Activated naive CD8-positive, alpha-beta T cell treated with anti-CD3 and anti-CD28 coated beads for 36 hours (primary cell): ENCODE results near the gene C12orf43. TPM values are rescaled to one million over a fixed set of nuclear protein-coding genes. Genes with fewer than 3 reads are reported as not detected.

Source experiments
- DNase-seq: peaks from one replicate; pipeline ENCODE4 v3.0.0; 2021
- H3K27ac Mint-ChIP-seq: one replicate; pipeline ENCODE4 v1.8.0; 2022; ENCODE audit warnings: mild to moderate bottlenecking, moderate library complexity, mixed read lengths
- H3K27me3 Mint-ChIP-seq: one replicate; pipeline ENCODE4 v1.8.0; 2022; ENCODE audit warnings: mild to moderate bottlenecking, mixed read lengths
- H3K36me3 Mint-ChIP-seq: one replicate; pipeline ENCODE4 v1.8.0; 2021; ENCODE audit warnings: mild to moderate bottlenecking, mixed read lengths
- H3K4me1 Mint-ChIP-seq: one replicate; pipeline ENCODE4 v1.8.0; 2021; ENCODE audit warnings: mixed read lengths
- H3K4me3 Mint-ChIP-seq: one replicate; pipeline ENCODE4 v1.8.0; 2022; ENCODE audit warnings: mild to moderate bottlenecking, moderate library complexity, mixed read lengths
- H3K9me3 Mint-ChIP-seq: one replicate; pipeline ENCODE4 v1.8.0; 2022; ENCODE audit warnings: mixed read lengths
- total RNA-seq, 2 experiments: library from RNA; stranded (reverse); gene quantifications; one replicate each; pipeline ENCODE4 v1.2.3, GENCODE V29; 2021

Gene C12orf43
- total RNA-seq, 2 experiments from 2014 or later: 32.4 to 35.8 TPM

DNA sequence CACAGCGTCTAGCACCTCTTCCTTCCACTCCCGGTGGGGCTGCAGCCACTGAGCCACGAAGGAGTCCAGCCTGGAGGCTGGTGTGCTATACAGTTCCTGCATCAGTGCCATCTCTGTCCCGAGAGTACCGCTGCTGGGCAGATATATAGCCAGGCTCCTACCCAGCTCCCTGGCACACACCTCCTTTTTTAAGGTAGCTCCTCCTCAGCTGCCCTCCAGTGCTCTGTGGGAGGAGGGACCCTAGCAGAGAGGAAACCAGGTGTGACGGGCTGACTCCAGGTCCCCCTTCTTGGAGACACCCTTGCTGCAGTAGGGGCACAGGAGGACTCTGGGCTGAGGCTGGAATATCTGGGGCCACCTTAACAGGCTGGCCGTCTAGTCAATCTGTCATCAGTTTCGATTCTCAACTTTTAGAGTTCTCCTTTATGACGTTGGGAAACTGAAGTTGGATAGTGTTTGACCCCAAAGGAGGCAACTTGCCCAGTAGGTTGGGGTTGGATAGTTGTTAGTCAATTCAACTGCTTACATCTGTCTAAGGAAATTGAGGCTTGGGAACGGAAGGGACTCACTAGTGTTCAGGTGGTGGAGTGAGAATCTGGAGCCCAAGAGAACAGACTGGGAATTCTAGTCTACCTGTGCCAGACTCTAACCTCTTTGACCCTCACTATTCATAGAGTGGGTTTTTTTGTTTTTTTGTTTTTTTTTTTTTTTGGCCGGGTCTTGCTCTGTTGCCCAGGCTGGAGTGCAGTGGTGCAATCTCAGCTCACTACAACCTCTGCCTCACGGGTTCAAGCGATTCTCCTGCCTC lies 22.8 kb upstream of the C12orf43 start, which contains the start of gene OASL:
Gene OASL, minus strand, starts transcription at position 386 of the 808 bp plus-strand sequence. Its CDS starts 275 bp downstream, at position 111.
- peak; percentile 53 for DNase-seq
- peaks cover 47% of the 10 kb centered on the region for H3K4me1 Mint-ChIP-seq

DNA sequence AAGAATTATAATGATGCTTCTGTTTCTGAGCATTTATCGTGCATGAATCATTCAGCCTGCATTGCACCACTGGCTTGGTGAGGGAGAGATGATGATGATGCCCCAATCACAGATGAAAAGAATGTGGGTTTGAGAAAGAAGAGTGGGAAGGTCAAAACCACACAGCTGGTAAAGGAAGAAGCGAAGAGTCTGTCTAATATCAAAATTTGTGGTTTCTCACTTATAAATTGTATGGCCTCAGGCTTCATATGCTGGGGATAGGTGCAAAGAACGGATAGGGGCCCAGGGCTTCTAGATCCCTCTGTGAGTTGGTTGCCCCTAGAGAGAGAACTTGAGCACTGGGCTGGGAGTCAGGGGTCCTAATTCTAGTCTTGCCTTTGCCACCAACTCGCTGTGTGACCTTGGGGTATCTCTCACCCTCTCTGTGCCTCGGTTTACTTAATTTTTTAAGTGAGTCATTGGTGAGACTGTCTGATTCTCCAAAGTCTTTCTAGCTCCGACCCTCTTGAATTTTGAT lies 20.6 kb upstream of the C12orf43 start:
- peaks cover 11% of the 10 kb centered on the region for H3K27me3 Mint-ChIP-seq
- H3K9me3 Mint-ChIP-seq: peaks cover 3% of the 10 kb centered on the region
- peak overlapping the region; percentile 91 for H3K27ac Mint-ChIP-seq
- H3K4me1 Mint-ChIP-seq: peaks cover 59% of the 10 kb centered on the region
- H3K4me3 Mint-ChIP-seq: peak overlapping the region; percentile 56
- peak; percentile 60 for DNase-seq
- H3K36me3 Mint-ChIP-seq: peaks cover 13% of the 10 kb centered on the region

More for the DNA sequence above, 22.8 kb upstream of the C12orf43 start, which contains the start of gene OASL:
- peaks cover 3% of the 10 kb centered on the region for H3K9me3 Mint-ChIP-seq
- H3K36me3 Mint-ChIP-seq: peaks cover 9% of the 10 kb centered on the region
- H3K27ac Mint-ChIP-seq: peak within 1 kb of the TSS; percentile 86
- H3K27me3 Mint-ChIP-seq: peaks cover 26% of the 10 kb centered on the region
- H3K4me3 Mint-ChIP-seq: peak within 1 kb of the TSS; percentile 83

DNA sequence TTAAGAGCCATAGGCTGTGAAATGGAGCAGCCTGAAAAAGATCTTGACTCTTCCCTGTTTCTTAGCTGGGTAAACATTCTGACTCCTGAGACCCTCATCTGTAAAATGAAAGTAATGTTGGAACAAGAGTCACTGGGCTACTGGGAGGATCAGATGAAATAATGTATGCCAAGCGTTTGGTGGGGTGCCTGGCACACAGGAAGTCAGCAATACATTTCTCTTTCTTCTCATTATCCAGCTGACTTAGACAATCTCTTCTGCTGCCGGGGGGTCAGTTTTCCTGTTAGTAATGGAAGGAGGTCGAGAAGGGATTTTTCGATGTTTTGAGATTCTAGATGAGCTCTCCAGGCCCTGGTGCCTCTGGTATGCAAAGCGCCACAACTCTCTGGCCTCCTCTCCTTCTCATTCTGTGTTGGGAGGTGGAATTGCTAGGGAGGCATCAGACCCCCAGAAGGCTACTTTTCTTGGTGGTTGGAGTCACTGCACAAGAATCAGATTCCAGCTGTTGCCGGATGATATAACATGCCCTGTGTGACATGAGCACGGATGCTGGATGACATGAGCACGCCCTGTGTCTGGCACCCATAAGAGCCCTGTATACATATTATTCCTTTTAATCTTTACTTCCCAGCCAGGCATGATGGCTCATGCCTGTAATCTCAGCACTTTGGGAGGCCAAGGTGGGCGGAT lies 18.5 kb upstream of the C12orf43 start:
- Mint-ChIP-seq H3K4me3 (peak overlapping the region; percentile 48), H3K4me1 (peaks cover 58% of the 10 kb centered on the region), H3K27ac (peak overlapping the region; percentile 83), H3K27me3 (peaks cover 2% of the 10 kb centered on the region), H3K36me3 (peaks cover 13% of the 10 kb centered on the region), H3K9me3 (peaks cover 3% of the 10 kb centered on the region)
- no peak for DNase-seq

DNA sequence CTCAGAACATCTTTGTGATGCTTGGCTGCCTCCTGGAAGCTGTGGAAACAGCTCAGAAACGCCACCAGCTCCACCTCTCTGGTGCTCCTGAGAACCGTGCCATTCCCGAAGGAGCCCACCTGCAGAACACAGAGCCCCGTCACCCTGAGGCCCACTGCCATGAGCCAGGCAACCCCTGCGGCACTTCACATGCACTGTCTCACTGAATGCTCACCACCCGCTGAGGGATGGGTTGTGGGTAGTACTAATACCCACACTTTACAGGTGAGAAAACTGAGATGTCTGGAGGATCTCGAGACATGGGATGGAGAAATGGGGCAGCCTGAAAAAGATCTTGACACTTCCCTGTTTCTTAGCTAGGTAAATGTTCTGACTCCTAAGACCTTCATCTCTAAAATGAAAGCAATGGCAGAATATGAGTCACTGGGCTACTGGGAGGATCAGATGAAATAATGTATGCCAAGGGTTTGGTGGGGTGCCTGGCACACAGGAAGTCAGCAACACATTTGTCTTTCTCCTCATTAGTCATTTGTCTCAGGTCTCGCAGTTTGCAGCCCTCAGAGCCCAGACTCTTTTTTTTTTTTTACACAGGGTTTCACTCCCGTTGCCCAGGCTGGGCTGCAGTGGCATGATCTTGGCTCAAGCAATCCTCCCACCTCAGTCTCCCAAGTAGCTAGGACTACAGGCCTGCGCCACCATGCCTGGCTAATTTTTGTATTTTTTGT lies 17.5 kb upstream of the C12orf43 start:
- H3K4me1 Mint-ChIP-seq: peaks cover 50% of the 10 kb centered on the region
- peak overlapping the region; percentile 83 for H3K27ac Mint-ChIP-seq
- H3K27me3 Mint-ChIP-seq: no peaks in the 10 kb centered on the region
- peaks cover 13% of the 10 kb centered on the region for H3K36me3 Mint-ChIP-seq
- DNase-seq: peak; percentile 64
- H3K9me3 Mint-ChIP-seq: peaks cover 3% of the 10 kb centered on the region
- peak overlapping the region; percentile 48 for H3K4me3 Mint-ChIP-seq

DNA sequence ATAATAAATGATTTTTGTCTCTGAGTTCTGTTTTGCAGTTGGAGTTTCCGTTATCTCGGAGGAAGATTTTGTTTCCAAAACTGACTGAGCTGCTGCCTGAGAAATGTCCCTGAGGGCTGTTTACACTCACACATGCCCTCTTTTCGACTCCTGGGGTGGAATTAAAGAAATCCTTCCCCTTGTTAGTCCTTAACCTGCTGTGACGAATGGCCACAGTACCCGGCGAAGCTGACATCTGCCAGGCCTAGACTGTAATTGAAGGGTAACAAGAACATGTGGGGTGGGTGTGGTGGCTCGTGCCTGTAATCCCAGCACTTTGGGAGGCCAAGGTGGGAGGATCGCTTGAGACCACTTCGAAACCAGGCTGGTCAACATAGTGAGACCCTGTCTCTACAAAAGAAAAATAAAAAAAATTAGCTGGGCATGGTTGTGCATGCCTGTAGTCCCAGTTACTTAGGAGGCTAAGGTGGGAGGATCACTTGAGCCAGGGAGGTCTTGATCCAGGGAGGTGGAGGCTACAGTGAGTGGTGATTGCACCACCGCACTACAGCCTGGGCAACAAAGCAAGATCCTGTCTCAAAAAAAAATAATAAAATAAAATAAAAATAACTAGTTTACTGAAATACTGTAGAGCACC lies 14.4 kb upstream of the C12orf43 start:
- DNase-seq: no peak
- Mint-ChIP-seq H3K27me3 (no peaks in the 10 kb centered on the region), H3K4me1 (peaks cover 28% of the 10 kb centered on the region), H3K4me3 (no peak overlapping the region), H3K27ac (no peak overlapping the region), H3K36me3 (peaks cover 7% of the 10 kb centered on the region), H3K9me3 (no peaks in the 10 kb centered on the region)

DNA sequence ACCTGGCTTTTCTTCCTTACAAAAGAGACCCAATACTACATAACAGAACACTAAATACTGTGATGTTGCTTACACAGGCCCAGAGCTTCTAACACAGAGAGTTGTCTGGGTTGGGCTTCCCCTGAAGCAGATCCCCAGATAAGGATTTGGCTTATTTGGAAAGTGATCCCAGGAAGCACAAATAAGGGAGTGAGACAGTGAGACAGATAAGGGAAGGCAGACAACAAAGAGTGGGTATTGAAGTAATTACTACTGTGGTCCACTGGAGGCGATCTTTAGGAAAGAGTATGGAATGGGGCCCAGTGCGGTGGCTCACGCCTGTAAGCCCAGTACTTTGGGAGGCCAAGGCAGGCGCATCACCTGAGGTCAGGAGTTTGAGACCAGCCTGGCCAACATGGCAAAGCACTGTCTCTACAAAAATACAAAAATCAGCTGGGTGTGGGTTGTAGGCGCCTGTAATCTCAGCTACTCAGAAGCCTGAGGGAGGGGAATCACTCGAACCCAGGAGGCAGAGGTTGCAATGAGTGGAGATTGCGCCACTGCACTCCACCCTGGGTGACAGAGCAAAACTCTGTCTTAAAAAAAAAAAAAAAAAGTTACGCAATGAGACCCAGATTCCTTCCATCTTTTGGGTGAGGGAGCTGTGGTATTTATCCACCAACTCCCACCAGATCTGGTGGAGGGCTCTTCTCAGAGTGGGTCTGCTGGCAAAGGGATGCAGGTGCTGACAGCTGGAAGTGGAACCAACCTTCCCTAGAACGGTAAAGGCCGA lies 10.2 kb upstream of the C12orf43 start:
- DNase-seq: no peak
- Mint-ChIP-seq H3K36me3 (peaks cover 1% of the 10 kb centered on the region), H3K4me1 (no peaks in the 10 kb centered on the region), H3K9me3 (no peaks in the 10 kb centered on the region), H3K4me3 (no peak overlapping the region), H3K27me3 (no peaks in the 10 kb centered on the region), H3K27ac (peak overlapping the region; percentile 4)

DNA sequence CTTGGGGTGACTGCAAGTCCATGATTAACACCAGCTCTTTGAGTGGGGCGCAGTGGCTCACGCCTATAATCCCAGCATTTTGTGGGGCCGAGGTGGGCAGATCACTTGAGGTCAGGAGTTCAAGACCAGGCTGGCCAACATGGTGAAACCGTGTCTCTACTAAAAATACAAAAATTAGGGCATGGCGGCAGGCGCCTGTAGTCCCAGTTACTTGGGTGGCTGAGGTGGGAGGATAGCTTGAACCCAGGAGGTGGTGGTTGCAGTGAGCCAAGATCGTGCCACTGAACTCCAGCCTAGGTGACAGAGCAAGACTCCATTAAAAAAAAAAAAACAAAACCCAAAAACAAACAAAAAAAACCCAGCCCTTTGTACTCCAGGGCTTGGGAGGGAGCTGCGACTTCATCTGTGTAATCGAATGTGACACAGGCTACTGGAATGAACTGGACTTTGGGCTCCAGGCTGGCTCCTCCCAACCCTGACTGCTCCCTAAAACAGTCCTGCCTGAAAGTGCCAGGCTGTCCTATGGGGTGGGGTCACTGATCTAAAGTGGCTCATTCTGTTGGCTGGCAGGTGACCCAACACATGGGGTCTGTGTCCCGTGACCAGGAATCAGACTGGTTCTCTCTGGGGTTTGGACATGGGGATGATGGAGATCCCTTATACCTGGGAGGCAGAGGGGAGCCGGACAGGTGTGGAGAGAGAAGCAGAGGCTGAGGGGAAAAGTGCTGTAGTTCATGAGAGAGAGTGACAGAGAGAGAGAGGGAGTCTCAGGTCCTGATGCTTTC lies 9.3 kb upstream of the C12orf43 start:
- DNase-seq: no peak
- H3K27me3 Mint-ChIP-seq: no peaks in the 10 kb centered on the region
- H3K9me3 Mint-ChIP-seq: no peaks in the 10 kb centered on the region
- H3K4me3 Mint-ChIP-seq: no peak overlapping the region
- peaks cover 1% of the 10 kb centered on the region for H3K36me3 Mint-ChIP-seq
- H3K4me1 Mint-ChIP-seq: no peaks in the 10 kb centered on the region
- no peak overlapping the region for H3K27ac Mint-ChIP-seq

DNA sequence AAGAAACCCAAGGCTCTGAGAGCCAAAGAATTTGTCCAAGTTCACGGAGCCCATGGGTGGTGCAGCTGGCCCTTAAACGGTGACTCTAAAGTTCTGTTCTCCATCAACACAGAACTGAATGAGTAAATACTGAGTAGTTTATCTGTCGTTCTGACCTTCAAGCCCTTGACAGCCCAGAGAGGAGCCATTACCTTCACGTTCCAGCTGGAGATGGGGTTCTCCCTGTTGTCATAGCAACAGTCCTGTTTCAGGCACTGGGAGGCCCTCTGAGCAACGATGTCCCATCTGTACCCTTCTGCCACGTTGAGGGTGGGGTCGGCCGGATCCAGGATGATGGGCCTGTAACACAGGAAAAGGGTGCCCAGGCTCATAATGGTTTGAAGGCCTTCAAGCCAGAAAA lies 7.5 kb upstream of the C12orf43 start:
- no peak overlapping the region for H3K27ac Mint-ChIP-seq
- no peaks in the 10 kb centered on the region for H3K9me3 Mint-ChIP-seq
- peaks cover 1% of the 10 kb centered on the region for H3K36me3 Mint-ChIP-seq
- H3K27me3 Mint-ChIP-seq: no peaks in the 10 kb centered on the region
- DNase-seq: no peak
- H3K4me1 Mint-ChIP-seq: no peaks in the 10 kb centered on the region
- no peak overlapping the region for H3K4me3 Mint-ChIP-seq

DNA sequence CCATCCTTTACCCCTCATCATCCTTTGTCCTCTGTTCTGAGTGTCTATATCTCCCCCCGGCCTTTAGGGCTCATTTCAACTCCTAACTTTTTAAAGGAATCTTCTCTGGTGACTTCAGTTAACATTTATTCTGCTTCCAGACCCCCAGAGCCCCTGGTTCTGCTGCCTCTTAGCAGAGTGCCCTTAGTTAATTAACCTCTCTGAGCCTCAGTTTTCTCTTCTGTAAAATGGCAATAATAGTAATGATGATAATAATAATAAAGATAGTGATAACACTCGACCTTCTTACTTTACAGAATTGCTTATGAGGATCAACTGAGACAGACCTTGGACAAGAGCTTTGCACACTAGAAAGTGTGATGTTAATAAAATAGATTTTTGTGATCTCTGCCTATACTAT lies 6.4 kb upstream of the C12orf43 start:
- no peak for DNase-seq
- no peaks in the 10 kb centered on the region for H3K4me1 Mint-ChIP-seq
- no peaks in the 10 kb centered on the region for H3K9me3 Mint-ChIP-seq
- H3K27me3 Mint-ChIP-seq: no peaks in the 10 kb centered on the region
- no peak overlapping the region for H3K4me3 Mint-ChIP-seq
- peaks cover 1% of the 10 kb centered on the region for H3K36me3 Mint-ChIP-seq
- H3K27ac Mint-ChIP-seq: no peak overlapping the region

DNA sequence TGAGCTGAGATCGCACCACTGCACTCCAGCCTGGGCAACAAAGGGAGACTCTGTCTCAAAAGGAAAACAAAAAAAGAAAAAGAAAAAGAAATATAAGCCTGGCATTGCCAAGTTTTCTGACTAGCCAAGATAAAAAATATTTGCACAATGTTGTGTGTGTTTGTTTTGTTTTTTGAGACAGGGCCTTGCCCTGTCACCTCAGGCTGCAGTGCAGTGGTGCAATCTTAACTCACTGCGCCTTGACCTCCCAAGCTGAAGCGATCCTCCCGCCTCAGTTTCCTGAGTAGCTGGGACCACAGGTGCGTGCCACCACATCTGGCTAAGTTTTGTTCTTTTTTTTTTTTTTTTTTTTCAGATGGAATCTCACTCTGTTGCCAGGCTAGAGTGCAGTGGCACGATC lies 5.5 kb upstream of the C12orf43 start:
- no peaks in the 10 kb centered on the region for H3K27me3 Mint-ChIP-seq
- H3K4me1 Mint-ChIP-seq: no peaks in the 10 kb centered on the region
- no peaks in the 10 kb centered on the region for H3K9me3 Mint-ChIP-seq
- H3K27ac Mint-ChIP-seq: no peak overlapping the region
- no peak for DNase-seq
- H3K4me3 Mint-ChIP-seq: no peak overlapping the region
- H3K36me3 Mint-ChIP-seq: peaks cover 1% of the 10 kb centered on the region

DNA sequence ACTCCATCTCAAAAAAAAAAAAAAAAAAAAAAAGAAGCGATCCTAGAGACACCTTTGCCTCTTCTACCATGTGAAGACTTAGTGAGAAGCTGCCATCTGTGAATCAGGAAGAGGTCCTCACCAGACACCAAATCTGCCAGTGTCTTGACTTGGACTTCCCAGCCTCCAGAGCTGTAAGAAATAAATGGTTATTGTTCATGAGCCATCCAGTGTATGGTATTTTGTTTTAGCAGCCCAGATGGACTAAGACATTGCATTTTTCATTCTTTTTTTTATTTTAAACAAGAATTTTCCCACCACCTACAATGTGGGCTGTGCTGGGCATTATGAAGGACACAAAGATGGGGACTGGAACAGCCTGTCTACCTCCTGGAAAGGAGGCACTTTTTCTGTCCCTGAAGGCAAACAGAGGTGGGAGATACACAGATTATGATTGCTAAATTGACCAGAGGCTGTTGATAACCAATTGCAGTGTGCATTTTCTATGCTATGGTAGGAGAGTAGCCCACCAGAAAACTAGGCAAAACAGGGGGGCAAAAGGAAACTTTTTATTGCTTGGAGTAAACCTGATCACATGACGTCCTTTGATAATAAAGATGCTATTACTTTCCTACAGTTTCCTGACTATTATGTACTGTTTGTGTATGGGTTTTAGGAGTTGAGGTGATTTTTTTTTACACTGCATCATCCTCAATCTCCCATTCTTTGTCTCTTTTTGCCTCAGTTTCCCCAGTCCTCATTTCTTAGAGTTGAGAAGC lies 2.8 kb upstream of the C12orf43 start:
- H3K4me3 Mint-ChIP-seq: no peak overlapping the region
- no peaks in the 10 kb centered on the region for H3K27me3 Mint-ChIP-seq
- H3K36me3 Mint-ChIP-seq: peaks cover 1% of the 10 kb centered on the region
- no peak for DNase-seq
- peaks cover 8% of the 10 kb centered on the region for H3K4me1 Mint-ChIP-seq
- no peak overlapping the region for H3K27ac Mint-ChIP-seq
- no peaks in the 10 kb centered on the region for H3K9me3 Mint-ChIP-seq

DNA sequence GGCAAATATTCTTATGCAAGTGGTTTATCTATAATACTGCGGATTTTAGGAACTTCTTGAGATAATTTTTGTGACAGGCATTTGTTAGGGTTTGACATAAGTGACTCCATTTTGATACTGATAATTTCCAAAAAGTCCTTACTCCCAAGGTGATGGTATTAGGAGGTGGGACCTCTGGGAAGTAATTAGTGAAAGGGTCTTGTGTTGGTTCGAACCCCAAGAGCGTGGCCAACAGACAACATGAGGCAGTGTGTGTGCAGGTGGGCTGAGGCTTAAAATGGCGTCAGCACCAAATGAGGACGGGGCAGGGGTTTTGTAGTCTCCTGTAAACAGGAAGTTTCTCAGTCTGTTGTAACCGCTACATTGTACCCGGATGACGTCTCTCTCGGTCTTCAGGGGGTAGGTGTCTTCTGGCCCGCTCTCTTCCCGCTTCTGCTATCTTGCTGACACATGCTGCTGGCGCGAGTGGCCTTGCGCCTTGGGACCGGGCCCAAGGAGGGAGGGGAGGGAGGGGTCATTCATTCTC lies 1.7 kb upstream of the C12orf43 start:
- peaks cover 10% of the 10 kb centered on the region for H3K4me1 Mint-ChIP-seq
- no peaks in the 10 kb centered on the region for H3K9me3 Mint-ChIP-seq
- H3K27ac Mint-ChIP-seq: no peak overlapping the region
- no peak for DNase-seq
- no peak overlapping the region for H3K4me3 Mint-ChIP-seq
- no peaks in the 10 kb centered on the region for H3K27me3 Mint-ChIP-seq
- H3K36me3 Mint-ChIP-seq: peaks cover 3% of the 10 kb centered on the region

DNA sequence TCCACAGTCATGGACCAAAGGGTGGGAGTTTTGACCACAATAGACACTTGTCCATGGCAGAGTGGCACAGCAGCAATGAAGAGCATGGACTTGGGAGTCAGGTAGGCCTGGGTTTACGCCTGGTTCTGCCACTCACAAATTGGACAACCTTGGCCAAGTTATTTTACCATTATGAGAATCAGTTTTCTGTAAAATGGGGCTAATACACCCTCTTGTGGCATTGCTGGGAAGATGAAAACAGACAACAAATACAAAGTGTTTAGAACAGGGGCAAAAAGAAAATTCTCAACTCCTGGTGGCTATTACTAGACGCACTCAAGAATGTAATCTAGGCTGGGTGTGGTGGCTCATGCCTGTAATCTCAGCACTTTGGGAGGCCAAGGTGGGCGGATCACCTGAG lies 2.6 kb downstream of the C12orf43 start:
- H3K4me3 Mint-ChIP-seq: peak overlapping the region; percentile 22
- no peaks in the 10 kb centered on the region for H3K9me3 Mint-ChIP-seq
- DNase-seq: no peak
- no peaks in the 10 kb centered on the region for H3K27me3 Mint-ChIP-seq
- peaks cover 17% of the 10 kb centered on the region for H3K4me1 Mint-ChIP-seq
- H3K36me3 Mint-ChIP-seq: peaks cover 4% of the 10 kb centered on the region
- no peak overlapping the region for H3K27ac Mint-ChIP-seq
